Colon (tissue), 2 donors: Measurements from ENCODE around the gene ANKRD62.
"Not testable (repeated sequence)": the region's sequence is repeated elsewhere in the genome, so short reads cannot be mapped to it uniquely, and the experiment has no call there.

Experiments
- FAIRE-seq: peaks from 2 replicates; lab custom pipeline; 2012; peaks lifted over from hg19 to GRCh38; lab: Jason Lieb, UNC
- donor health status: control.
- donor health status: control.

ANKRD62 gene

DNA sequence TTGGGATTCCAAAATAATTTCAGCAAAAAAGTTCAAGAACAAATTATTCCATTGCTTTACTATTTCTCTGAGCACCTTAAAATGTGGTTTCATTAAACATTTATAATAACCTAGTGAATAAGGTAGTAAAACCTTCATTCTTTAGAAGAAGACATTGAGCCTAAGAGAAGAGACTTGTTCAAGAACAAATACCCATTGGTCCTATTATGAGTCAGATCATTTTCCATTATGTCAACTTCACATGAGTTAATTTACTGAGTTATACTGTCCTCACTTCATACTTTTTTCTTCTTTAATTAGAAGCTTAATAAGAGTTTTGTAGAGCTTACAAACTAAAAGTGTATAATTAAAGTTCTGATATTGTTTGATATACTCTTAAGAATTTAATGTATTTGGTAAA, 5.5 kb downstream of the ANKRD62 start:
- no peak for FAIRE-seq

DNA sequence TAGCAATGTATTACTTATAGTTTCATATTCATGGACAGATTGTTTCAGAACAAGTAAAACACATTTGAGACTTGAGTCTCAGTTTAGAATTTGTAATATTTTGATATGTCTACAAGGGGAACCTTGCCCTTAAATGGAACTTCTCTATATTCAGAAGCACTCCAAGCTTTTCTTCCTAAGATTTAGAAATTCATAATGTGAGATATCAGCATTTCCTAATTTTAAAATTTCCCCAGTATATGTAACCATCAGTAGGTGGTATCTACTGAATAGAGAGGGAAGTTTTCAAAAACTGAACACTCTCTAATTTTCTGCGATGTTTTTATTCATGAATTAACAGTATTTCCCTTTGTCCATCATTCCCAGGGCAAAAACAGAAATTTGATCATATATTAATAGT, 7.6 kb downstream of the ANKRD62 start:
- no peak for FAIRE-seq

DNA sequence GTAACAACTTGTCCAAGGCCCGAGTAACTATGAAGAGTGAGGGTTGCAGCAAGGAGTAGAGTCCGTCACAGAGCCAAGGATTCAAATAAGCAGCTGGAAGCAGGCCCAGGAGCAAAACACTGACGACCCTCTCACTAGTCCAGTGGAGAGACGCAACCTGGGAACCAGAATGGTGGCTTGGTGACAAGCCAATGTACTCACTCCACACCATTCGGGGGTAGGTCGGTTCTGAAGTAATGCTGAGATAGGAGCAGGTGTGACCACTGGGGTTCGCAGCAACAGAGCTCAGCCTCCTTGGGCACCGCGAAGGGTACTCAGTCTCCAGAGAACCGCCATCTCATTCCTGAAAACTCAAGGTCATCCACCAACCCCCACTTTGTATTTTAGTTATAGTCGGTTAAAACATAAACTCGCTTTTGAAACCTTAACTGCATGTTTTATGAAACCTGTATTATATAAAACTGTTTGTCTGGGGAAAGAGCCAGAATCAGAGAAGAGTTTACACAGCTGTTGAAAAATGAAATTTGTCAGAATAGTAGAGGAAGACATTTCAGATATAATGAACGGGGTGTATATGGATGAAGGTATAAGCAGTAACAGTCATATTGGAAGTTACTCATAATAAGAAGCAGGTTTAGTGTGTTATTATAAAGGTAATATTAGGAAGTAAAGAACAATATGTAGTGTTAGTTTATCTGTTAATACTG, 8.6 kb downstream of the ANKRD62 start:
- no peak for FAIRE-seq

DNA sequence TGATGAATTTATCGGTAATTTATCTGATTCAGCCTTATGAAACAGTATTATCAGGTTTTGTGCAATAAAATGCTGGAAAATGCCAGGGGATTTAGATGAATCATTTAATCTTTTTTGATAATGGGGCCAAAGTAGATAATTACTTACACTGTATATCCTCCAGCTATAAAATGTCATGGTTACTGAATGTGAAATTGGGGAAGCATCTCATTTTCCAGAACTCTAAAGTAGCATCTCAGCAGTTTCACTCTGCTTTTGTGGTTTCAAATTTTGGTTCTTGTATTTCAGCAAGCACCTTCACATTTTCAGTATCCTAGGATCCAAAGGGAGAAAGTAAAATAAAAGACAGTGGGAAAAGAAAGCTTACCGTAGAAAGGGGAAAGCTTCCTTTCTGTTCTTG, 12.8 kb downstream of the ANKRD62 start:
- FAIRE-seq, result no peak

DNA sequence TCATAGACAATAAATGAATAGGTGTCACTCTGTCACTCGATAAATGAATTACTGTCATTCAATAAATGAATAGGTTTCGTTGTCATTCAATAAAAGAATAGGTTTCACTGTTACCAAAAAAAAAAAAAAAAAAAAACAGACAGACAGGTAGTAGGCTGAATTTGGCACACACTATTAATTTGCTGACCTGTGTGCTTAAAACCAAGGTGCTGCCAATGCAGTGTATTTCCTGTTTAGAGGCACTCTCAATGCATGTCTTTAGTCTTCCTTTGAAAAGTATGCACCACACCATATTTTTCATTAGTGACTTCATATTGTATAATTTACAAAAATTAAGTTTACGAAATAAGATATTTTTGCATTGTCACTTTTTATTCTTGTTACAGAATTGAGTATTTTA, 16.2 kb downstream of the ANKRD62 start:
- FAIRE-seq, result no peak

DNA sequence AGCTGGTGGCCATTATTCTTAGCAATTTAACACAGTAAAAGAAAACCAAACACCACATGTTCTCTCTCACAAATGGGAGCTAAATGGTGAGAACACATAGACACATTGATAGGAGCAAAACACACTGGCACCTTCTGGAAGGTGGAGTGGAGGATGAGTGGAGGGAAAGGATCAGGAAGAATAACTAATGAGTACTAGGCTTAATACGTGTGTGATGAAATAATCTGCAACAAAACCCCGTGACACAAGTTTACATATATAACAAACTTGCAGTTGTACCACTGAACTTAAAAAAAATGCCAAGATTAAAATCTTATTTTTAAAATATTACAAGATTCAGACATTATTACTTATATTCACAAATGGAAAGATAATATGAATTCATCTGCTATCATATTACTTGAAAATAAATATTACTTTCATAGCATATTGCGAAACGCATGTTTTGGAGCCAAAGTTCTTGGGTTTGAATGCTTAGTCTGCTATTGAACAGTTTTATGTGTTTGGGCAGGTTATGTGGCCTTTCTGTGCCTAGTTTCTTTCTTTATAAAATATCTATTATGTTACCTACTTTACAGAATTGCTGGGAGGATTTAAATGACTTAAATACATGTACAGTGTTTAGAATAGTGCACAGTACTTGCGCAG, 20.5 kb downstream of the ANKRD62 start:
- no peak for FAIRE-seq

DNA sequence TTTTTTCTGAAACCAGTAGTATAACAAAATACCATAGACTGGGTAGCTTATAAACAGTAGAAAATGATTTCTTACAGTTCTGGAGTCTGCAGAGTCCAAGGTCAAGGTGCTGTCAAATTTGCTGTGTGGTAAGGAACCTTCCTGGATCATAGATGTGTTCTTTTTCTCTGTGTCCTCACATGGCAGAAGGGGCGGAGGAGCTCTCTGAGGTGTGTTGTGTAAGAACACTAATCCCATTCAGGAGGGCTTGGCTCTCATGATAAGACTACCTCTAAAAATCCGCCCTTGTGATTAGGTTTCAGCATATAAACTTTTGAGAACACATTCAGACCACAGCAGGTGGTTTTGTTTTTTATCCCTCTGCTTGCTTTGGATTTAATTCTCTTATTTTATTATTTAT, 25.7 kb downstream of the ANKRD62 start:
- no peak for FAIRE-seq

DNA sequence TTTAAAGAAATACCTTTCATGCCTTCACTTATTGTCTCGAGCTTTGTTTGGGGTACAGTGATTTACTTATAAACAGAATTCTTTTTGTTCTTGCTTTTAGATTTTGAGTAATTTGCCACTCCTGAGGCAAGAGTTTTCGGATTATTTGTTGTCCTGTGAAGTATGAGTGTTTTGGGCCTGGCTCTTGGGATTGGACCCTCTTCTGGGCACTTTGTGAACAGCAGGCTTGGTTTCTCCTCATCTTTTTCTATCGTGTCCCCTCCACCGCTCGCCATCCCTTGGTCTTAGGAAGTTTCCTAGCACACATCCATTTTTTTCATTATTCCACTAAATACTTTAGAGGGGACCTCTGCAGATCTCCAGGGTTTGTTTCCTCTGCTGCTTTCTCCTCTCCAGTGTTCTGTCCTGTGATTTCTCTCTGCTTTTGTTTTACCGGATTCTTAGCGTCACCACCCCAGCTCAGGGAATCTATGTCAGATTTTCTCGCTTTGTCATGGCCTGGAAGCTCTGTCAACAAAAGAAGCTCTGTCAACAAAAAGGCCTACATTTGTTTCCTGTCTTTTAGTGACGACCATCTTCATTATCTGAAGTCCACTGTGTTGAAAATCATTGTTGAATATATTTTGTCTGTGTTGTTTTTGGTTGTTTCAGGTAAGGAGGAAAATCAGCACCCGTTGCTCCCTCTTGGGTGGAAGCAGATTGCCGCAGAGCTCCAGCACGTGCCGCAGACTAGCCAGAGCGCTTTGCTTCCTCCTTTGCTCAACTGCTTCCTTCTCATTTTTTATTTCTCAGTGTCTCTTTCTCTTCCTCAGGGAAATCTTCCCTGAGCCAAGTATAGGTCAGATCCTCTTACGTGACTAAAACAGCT, 27.8 kb downstream of the ANKRD62 start:
- FAIRE-seq, result no peak

DNA sequence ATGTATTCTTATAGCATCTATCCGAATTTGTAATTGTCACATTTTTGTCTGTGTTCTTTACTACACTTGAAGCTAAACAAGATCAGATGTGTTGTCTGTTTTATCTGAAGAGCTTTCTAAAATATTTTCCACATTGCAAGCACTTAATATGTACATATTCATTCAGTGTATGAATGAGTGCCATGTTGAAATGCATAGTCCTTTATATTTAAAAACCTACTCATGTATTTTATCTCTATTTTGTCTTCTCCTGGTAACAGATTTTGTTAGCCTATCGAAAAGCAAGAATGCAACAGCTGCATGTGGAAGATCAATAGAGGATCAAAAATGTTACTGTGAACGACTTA, 28.4 kb downstream of the ANKRD62 start:
- FAIRE-seq, result not testable (repeated sequence)

DNA sequence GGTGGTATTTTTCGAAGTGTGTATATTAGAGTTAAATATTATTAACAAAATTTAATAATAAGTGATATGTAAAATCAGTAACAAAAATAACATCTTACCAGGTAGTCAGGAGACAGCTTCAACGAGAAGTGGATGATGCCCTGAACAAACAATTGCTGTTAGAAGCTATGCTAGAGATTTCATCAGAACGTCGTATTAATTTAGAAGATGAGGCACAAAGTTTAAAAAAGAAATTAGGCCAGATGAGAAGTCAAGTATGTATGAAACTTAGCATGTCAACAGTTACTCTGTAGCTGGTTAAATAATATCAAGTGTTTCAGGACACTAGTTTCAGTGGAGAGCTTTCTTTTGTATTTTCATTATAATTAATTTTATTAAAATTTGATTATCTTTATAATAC, 34.0 kb downstream of the ANKRD62 start:
- FAIRE-seq, result not testable (repeated sequence)

DNA sequence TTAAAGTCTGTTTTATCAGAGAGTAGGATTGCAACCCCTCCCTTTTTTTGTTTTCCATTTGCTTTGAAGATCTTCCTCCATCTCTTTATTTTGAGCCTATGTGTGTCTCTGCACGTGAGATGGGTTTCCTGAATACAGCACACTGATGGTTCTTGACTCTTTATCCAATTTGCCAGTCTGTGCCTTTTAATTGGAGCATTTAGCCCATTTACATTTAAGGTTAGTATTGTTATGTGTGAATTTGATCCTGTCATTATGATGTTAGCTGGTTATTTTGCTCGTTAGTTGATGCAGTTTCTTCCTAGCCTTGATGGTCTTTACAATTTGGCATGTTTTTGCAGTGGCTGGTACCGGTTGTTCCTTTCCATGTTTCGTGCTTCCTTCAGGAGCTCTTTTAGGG, 45.2 kb downstream of the ANKRD62 start:
- not testable (repeated sequence) for FAIRE-seq

DNA sequence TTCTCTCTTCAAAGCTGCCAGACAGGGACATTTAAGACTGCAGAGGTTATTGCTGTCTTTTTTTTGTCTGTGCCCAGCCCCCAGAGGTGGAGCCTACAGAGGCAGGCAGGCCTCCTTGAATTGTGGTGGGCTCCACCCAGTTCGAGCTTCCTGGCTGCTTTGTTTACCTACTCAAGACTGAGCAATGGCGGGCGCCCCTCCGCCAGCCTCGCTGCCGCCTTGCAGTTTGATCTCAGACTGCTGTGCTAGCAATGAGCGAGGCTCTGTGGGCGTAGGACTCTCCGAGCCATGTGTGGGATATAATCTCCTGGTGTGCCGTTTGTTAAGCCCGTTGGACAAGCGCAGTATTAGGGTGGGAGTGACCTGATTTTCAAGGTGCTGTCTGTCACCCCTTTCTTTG, 47.2 kb downstream of the ANKRD62 start:
- FAIRE-seq, result not testable (repeated sequence)

DNA sequence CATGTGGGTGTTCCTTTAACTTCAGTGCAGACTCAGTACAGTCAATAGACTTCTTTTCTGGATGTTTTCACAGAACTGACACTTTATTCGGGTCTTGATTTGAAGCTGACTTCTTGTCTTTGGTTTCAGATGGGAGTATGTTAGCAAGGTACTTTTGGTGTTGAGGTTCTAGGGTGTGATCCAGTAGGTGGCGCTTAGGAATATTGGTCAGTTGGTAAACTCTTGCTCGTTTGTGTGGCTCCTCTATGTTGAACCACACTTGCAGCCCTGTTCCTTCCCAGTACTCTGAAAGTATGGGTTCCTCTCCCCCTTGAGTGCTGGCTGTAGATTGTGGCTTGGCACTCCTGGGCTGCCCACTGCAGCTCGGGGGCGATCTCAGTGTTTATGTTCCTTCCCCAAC, 48.1 kb downstream of the ANKRD62 start:
- FAIRE-seq, result not testable (repeated sequence)

DNA sequence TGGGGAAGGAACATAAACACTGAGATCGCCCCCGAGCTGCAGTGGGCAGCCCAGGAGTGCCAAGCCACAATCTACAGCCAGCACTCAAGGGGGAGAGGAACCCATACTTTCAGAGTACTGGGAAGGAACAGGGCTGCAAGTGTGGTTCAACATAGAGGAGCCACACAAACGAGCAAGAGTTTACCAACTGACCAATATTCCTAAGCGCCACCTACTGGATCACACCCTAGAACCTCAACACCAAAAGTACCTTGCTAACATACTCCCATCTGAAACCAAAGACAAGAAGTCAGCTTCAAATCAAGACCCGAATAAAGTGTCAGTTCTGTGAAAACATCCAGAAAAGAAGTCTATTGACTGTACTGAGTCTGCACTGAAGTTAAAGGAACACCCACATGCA, 55.8 kb downstream of the ANKRD62 start:
- not testable (repeated sequence) for FAIRE-seq

DNA sequence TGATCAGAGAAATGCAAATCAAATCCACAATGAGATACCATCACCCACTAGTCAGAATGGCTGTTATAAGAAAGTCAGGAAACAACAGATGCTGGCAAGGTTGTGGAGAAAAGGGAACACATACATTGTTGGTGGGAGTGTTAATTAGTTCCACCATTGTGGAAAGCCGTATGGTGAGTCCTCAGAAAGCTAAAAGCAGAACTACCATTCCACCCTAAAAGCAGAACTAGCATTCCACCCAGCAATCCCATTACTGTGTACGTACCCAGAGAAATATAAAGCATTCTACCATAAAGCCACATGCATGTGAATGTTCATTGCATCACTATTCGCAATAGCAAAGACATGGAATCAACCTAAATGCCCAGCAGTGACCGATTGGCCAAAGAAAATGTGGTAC, 60.7 kb downstream of the ANKRD62 start:
- no peak for FAIRE-seq

DNA sequence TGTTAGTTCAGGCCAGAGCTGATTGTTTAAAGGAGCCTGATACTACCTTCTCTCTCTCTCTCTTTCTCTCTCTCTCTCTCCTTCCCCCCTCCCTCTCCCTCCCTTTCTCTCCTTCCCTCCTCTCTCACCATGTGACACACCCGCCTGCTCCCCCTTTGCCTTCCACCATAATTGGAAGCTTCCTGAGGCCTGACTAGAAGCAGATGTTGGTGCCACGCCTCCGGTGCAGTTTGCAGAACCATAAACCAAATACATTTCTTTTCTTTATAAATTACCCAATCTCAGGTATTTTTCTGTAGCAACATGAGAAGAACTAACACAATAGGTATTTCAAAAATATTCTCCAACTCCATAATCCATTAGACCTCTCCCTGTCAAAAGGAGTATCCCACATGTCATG, 62.4 kb downstream of the ANKRD62 start:
- FAIRE-seq, result no peak

DNA sequence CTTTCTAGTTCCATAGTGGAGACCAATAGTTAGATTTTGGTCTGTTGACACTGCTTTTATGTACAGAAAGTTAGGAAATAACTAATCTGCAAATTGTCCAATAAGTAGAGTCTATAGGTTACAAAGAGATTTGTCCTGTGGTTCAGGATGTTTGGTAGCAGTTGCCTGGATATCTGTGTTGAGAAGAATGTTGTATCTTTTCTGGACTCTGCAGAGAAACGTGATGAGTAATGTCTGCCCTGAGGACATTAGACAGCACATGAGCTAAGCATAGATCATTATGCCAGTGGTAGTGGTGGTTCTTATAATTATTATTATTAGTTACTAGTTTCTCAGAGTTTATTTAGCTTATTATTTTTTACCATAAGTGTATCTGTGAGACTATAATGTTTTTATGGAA, 65.8 kb downstream of the ANKRD62 start:
- no peak for FAIRE-seq

DNA sequence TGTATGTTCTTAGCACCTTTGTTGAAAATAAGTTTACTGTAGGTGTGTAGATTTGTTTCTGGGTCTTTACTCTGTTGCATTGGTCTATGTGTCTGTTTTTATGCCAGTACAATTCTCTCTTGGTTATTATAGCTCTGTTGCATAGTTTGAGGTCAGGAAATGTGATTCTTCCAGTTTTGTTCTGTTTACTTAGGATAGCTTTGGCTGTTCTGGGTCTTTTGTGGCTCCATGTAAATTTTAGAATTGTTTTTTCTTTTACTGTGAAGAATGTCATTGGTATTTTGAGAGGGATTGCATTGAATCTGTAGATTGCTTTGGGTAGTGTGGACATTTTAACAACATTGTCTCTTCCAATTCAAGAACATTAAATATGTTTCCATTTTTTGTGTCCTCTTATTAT, 69.1 kb downstream of the ANKRD62 start:
- no peak for FAIRE-seq

DNA sequence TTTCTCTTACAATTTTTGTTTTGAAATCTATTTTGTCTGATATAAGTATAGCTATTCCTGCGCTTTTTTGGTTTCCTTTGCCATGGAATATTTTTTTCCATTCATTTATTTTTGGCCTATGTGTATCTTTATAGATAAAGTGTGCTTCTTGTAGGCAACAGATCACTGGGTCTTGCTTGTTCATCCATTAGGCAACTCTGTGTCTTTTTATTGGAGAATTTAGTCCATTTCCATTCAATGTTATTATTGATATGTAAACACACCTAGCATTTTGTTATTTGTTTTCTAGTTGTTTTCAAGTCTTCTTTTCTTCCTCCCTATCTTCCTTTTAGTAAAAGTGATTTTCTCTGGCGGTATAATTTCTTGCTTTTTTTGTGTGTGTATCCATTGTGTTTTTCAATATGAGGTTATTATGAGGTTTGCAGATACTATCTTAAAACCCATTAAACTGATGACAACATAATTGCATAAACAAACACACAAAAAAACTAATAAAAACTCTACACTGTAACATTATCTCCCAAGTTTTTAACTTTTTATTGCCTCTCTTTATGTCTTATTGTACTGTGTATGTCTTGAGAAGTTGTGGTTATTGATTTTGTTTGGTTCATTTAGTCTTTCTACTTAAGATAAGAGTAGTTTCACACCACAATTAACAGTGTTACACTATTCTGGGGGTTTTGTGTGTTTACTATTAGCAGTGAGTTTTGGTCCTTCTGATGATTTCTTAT, 71.6 kb downstream of the ANKRD62 start:
- FAIRE-seq, result no peak
